ENCODE measurements around the gene FGB. TPM values are rescaled to one million over a fixed set of nuclear protein-coding genes. Genes with fewer than 3 reads are reported as not detected.

The FGB gene
- total and polyA plus RNA-seq, 2 of the 13 experiments (the other 11 are each of a cell fraction or from before 2014, with no cell fraction given) = 226 to 784 TPM

DNA sequence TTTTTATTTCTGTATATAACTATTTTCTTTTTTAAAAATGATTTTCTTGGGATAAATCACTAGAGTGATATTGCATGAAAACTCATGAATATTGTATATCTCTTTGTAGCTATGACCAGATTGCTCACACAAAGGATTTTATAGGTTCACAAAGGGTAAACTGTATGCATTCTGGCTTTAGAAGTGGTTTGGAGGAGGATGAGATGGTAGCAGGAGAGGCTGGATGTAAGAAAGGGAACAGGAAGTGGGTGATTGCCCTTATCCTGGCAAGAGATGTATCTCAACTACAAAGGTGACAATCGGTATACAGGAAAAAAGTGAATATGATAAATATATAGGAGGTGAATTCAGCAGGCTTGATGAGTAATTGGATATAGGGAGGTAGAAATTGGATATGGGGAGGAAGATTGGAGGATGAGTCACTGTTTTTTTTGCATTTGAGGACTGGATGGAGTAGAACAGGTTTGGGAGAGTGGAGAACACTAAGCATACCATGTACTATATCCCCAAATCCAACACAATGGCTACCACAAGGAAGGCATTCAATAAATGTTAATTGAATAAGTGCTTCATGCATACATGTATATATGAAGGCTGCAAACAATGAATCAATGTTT lies 39.7 kb downstream of the FGB start (continued):
- TF ChIP-seq, protein P1, sequence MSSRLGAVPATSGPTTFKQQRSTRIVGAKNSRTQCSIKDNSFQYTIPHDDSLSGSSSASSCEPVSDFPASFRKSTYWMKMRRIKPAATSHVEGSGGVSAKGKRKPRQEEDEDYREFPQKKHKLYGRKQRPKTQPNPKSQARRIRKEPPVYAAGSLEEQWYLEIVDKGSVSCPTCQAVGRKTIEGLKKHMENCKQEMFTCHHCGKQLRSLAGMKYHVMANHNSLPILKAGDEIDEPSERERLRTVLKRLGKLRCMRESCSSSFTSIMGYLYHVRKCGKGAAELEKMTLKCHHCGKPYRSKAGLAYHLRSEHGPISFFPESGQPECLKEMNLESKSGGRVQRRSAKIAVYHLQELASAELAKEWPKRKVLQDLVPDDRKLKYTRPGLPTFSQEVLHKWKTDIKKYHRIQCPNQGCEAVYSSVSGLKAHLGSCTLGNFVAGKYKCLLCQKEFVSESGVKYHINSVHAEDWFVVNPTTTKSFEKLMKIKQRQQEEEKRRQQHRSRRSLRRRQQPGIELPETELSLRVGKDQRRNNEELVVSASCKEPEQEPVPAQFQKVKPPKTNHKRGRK (CRISPR knock-in tag; IDR thresholded peaks at IDR 0.05) = no peak
- no peak for TF ChIP-seq ZNF282 (IDR thresholded peaks at IDR 0.05; ENCODE audit: partially characterized antibody)
- TF ChIP-seq, protein P2, sequence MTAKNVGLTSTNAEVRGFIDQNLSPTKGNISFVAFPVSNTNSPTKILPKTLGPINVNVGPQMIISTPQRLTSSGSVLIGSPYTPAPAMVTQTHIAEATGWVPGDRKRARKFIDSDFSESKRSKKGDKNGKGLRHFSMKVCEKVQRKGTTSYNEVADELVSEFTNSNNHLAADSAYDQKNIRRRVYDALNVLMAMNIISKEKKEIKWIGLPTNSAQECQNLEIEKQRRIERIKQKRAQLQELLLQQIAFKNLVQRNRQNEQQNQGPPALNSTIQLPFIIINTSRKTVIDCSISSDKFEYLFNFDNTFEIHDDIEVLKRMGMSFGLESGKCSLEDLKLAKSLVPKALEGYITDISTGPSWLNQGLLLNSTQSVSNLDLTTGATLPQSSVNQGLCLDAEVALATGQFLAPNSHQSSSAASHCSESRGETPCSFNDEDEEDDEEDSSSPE (CRISPR knock-in tag; IDR thresholded peaks at IDR 0.05) = 0 out of 2 replicates have a peak, but pooled peaks have one; percentile 7
- TF ChIP-seq, protein P3, sequence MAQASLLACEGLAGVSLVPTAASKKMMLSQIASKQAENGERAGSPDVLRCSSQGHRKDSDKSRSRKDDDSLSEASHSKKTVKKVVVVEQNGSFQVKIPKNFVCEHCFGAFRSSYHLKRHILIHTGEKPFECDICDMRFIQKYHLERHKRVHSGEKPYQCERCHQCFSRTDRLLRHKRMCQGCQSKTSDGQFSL (CRISPR knock-in tag; IDR thresholded peaks at IDR 0.05) = no peak
- TF ChIP-seq, protein P4, sequence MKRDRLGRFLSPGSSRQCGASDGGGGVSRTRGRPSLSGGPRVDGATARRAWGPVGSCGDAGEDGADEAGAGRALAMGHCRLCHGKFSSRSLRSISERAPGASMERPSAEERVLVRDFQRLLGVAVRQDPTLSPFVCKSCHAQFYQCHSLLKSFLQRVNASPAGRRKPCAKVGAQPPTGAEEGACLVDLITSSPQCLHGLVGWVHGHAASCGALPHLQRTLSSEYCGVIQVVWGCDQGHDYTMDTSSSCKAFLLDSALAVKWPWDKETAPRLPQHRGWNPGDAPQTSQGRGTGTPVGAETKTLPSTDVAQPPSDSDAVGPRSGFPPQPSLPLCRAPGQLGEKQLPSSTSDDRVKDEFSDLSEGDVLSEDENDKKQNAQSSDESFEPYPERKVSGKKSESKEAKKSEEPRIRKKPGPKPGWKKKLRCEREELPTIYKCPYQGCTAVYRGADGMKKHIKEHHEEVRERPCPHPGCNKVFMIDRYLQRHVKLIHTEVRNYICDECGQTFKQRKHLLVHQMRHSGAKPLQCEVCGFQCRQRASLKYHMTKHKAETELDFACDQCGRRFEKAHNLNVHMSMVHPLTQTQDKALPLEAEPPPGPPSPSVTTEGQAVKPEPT (CRISPR knock-in tag; IDR thresholded peaks at IDR 0.05; ENCODE audit: low read depth) = no peak
- TF ChIP-seq IRX3 (CRISPR knock-in tag; IDR thresholded peaks at IDR 0.05; ENCODE audit: borderline replicate concordance, low read depth) = no peak
- peak; percentile 78 for TF ChIP-seq AGO2 (optimal IDR thresholded peaks at IDR 0.05; ENCODE audit: low read depth, low read length)
- 0 out of 2 replicates have a peak, but pooled peaks have one; percentile 11 for TF ChIP-seq JUND (CRISPR knock-in tag; IDR thresholded peaks at IDR 0.05)
- peak; percentile 81 for TF ChIP-seq PAF1 (CRISPR knock-in tag; IDR thresholded peaks at IDR 0.05)
- TF ChIP-seq ZNF44 (CRISPR knock-in tag; IDR thresholded peaks at IDR 0.05) = no peak
- no peak for TF ChIP-seq ATF7 (IDR thresholded peaks at IDR 0.05)
- TF ChIP-seq ATF7 (CRISPR knock-in tag; IDR thresholded peaks at IDR 0.05) = no peak
- TF ChIP-seq SIX4 (CRISPR knock-in tag; IDR thresholded peaks at IDR 0.05) = no peak
- no peak for TF ChIP-seq DMAP1 (CRISPR knock-in tag; IDR thresholded peaks at IDR 0.05)
- TF ChIP-seq PRMT3 (CRISPR knock-in tag; IDR thresholded peaks at IDR 0.05; ENCODE audit: borderline replicate concordance, low read depth) = no peak
- TF ChIP-seq HNRNPK (IDR thresholded peaks at IDR 0.05; ENCODE audit: low read depth, low read length, poor library complexity, severe bottlenecking) = peak; percentile 28
- TF ChIP-seq REPIN1 (CRISPR knock-in tag; IDR thresholded peaks at IDR 0.05; ENCODE audit: borderline replicate concordance, low read depth) = 0 out of 2 replicates have a peak, but pooled peaks have one; percentile 43
- TF ChIP-seq, protein P5, sequence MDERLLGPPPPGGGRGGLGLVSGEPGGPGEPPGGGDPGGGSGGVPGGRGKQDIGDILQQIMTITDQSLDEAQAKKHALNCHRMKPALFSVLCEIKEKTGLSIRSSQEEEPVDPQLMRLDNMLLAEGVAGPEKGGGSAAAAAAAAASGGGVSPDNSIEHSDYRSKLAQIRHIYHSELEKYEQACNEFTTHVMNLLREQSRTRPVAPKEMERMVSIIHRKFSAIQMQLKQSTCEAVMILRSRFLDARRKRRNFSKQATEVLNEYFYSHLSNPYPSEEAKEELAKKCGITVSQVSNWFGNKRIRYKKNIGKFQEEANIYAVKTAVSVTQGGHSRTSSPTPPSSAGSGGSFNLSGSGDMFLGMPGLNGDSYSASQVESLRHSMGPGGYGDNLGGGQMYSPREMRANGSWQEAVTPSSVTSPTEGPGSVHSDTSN (CRISPR knock-in tag; IDR thresholded peaks at IDR 0.05) = no peak
- TF ChIP-seq, protein P6, sequence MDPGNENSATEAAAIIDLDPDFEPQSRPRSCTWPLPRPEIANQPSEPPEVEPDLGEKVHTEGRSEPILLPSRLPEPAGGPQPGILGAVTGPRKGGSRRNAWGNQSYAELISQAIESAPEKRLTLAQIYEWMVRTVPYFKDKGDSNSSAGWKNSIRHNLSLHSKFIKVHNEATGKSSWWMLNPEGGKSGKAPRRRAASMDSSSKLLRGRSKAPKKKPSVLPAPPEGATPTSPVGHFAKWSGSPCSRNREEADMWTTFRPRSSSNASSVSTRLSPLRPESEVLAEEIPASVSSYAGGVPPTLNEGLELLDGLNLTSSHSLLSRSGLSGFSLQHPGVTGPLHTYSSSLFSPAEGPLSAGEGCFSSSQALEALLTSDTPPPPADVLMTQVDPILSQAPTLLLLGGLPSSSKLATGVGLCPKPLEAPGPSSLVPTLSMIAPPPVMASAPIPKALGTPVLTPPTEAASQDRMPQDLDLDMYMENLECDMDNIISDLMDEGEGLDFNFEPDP (CRISPR knock-in tag; conservative IDR thresholded peaks at IDR 0.05) = no peak
- 0 out of 2 replicates have a peak, but pooled peaks have one; percentile 32 for TF ChIP-seq TOPORS (CRISPR knock-in tag; IDR thresholded peaks at IDR 0.05)
